Fibroblast of upper back skin (primary cell): ENCODE measurements around the gene MEF2C.

Experiments
- DNase-seq: peaks from one replicate; pipeline ENCODE4 v3.0.0-alpha.2; 2013

Gene MEF2C

GRCh38 chr5:88683506-88684135 is 199.4 kb downstream of the MEF2C start:
- DNase-seq, result no peak

GRCh38 chr5:88682881-88683361 is 200.1 kb downstream of the MEF2C start:
- DNase-seq, result no peak

GRCh38 chr5:88682131-88682530 is 200.9 kb downstream of the MEF2C start:
- DNase-seq, result no peak

GRCh38 chr5:88681211-88681803 is 201.7 kb downstream of the MEF2C start:
- no peak for DNase-seq

DNA sequence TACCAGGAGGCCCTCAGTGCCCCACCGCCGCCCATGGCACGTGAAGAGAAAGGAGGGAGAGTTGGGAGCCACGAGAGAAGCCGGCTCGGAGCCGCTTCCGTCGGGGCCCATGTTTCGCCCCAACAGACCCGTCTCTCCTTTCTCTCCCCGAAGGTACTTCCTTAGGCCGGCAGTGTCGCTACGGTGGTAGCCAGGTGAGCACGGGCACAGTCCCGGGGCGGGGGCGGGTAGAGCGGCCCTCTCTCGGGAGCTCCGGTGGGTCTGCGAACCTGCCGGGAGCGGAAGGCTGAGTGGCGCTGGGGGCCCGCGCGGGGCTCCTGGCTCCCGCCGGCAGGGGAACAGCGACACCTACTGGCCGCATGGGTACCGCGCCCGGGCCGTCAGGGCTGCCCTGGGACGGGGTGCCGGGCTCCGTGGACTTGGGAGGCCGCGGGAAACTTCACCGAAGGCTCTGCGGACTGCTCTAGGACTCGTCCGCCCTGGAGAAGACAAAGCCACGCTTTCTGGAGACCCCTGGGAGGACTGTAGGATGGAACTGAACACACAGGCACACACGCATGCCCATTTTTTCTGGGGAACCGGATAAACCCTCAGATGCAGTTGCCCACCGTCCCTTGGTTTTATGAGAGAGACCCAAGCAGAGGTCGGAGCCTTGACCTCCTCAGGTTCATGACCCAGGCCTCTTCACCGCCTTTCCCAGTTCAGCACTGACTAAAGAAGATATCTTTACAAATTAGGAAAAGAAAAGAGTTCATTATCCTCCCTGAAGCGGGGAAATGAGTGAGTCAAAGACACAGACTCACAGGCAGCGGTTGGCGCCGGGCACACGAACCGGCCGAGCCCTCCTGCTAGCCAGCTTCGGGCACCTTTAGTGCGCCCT is 202.5 kb downstream of the MEF2C start:
- peak; percentile 30 for DNase-seq

DNA sequence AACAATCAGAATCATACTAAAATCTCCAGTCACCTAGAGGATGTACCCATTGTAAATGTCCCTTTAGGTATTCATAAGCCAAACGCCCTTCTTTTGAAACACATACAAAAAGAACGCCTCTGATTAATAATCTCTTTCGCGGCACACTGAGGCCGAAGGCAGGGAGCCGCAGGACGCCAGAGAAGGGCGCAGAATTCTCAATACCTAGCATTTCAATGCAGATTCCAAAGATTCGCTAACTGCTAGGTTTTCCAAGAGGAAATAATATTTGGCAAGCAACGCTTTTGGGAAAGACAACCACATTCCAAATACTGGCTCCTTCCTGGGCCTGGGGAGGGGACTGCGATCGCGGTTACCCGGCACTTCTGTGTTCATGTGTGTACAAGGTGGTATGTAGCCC is 203.3 kb downstream of the MEF2C start:
- DNase-seq, result no peak

- DNase-seq, result no peak
Observed at GRCh38 chr5:88678770-88679381, 204.1 kb downstream of the MEF2C start.

DNA sequence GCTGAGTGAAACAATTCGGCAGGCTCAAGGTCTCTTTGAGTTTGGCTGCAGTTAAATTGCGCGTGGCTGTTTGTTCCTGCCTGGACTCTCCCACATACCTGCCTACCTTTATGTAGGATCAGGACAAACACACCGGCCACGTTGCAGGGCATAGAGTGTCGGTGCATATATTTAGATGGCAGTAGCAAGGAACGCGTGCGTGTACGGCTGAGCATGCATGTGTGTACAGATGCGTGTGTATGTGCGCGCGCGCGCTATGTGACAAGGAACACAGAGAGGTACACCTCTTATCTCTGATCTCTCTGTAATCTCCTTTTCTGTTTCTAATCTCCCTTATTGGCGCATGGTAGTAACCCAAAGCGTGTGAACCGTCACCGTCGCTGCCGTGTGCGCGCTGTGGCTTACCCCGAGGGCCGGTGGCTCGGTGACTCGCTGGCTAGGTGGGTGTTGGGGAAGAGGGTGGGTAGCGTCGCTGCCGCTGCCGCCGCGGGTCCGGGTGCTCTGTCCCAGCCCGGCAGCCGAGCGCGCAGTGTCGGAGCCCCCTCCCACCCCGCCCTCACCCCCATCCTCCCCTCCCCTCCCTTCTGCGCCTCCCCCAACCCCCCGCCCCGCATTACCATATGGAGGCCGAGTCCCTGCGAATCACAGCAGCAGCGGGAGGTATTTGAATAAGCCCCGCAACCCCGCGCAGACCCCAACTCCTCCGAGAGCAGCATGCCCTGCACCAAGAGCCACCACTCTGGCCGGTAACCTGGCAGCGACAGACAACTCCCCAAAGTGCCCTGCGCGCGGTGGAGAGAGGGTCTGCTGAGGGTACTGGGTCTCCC is 204.8 kb downstream of the MEF2C start:
- DNase-seq, result no peak

- no peak for DNase-seq
Observed at GRCh38 chr5:88677376-88677895, 205.5 kb downstream of the MEF2C start.

- DNase-seq, result no peak
Observed at GRCh38 chr5:88676637-88677375, 206.2 kb downstream of the MEF2C start.

GRCh38 chr5:88675708-88676636 is 207.0 kb downstream of the MEF2C start:
- DNase-seq, result peak; percentile 32

GRCh38 chr5:88675168-88675707 is 207.7 kb downstream of the MEF2C start:
- DNase-seq, result no peak

DNA sequence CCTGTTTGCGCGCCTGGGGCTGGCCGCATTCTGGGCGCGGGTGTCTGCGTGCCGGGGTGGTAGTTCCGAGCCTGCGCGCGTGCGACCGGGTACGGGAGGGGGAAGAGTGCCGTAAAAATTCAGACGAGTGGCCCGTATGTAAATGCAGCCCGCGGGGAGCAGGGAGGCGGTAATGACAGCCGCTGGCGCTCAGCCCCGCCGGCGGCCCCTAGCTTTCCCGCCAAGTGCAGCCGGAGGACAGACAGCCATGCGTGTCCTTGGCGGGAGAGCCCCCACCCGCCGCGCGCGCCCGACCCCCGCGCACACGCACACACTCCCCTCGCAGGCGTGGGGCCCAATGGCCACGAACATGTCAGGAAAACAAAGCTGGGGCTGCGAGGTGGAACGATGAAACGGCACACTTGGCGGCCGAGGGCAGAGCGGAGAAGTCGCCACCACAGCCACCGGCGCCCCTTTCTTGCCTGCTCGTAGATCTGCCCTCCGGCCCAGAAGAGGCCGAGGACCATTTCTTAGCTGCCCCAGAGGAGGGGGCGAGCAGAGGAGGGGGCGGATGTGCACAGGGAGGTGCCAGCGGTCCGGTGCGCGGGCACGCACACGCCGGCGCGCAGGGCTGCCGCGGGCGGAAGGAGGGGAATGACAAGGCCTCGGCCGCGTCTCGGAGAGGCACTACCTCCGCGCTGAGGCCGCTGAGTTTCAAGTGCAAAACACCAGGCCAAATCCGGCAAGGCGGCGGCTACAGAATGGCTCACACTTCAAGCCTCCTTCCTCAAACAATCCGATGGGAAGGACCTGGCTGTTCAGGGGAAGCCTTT is 208.4 kb downstream of the MEF2C start:
- no peak for DNase-seq

GRCh38 chr5:88673253-88674105 is 209.5 kb downstream of the MEF2C start:
- no peak for DNase-seq

DNA sequence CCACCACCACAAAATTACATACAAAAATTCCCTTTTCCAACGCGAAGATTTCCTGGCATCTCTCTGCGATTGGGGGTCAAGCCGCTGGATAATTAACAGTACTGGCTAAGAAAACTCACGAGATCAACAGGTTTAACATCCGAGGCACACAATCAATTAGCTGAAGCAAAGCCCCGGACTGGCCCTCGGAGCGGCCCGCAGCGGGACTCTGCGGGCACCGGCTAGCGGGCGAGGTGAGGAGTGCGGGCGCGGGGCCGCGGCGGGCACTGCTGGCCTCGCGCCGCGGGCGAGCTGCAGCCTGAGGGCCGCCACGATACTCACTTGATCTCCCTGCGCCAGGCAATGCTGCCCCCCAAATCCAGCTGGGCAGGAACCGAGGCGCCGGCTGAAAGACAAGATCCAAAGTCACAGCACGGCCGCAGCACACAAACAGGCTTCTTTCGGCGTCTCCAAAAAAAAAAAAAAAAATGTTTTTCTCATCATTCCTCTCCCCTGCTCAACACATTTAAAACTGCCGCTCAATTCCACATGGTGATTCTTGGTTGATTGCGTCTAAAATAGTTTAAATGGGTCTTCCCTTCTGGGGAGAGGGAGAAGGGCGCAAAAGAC is 210.2 kb downstream of the MEF2C start:
- DNase-seq, result no peak

GRCh38 chr5:88671505-88672499 is 211.2 kb downstream of the MEF2C start:
- DNase-seq, result no peak
